Measurements from ENCODE around the gene DUSP28.

DUSP28 gene

GRCh38 chr2:240604939-240605716, 45.0 kb downstream of the DUSP28 start:
- POLR2A ChIA-PET, result no interaction called here
- CTCF ChIA-PET, result interaction anchor here (1.1 kb wide), 1 partner anchor 18 kb away, joined by 4 read pairs; no protein-coding TSS in a partner anchor

GRCh38 chr2:240605867-240606743, 45.9 kb downstream of the DUSP28 start:
- no peaks in the 10 kb centered on the region for H3K27me3 ChIP-seq (replicated peaks in 2 of 5; ENCODE audit: control insufficient read depth in 4 of 5, insufficient read depth in 5 of 5, low read length in 4 of 5)
- DNase-seq, result no peak
- 95% methylated on average over 9 of the region's 12 CpGs for WGBS (ENCODE audit: insufficient coverage)
- H3K27ac ChIP-seq (ENCODE audit: insufficient read depth in 1 of 2, low read depth in 1 of 2, low read length in 2 of 2, poor library complexity in 1 of 2, severe bottlenecking in 2 of 2), result no peak overlapping the region
- CTCF ChIA-PET, result interaction anchor here (1.1 kb wide), 1 partner anchor 19 kb away, joined by 4 read pairs; no protein-coding TSS in a partner anchor
- POLR2A ChIA-PET, result no interaction called here
- peaks cover 0 to 2% (median 0%) of the 10 kb centered on the region in 4 experiments for H3K4me1 ChIP-seq (ENCODE audit: control extremely low read depth in 1 of 4, control insufficient read depth in 4 of 4, insufficient read depth in 4 of 4, low read length in 3 of 4)
- H3K4me3 ChIP-seq (ENCODE audit: control insufficient read depth in 1 of 7, extremely low read depth in 1 of 7, insufficient read depth in 4 of 7, low read depth in 2 of 7, low read length in 6 of 7), result no peak overlapping the region
- no peaks in the 10 kb centered on the region for H3K9me3 ChIP-seq (ENCODE audit: control extremely low read depth in 1 of 5, control insufficient read depth in 4 of 5, insufficient read depth in 2 of 5, low read depth in 1 of 5, low read length in 4 of 5)
- peaks cover 0 to 9% (median 0%) of the 10 kb centered on the region in 4 experiments for H3K36me3 ChIP-seq (ENCODE audit: control insufficient read depth in 4 of 4, insufficient read depth in 4 of 4, low read length in 3 of 4)

More at GRCh38 chr2:240604939-240605716, 45.0 kb downstream of the DUSP28 start:
- no peak overlapping the region for H3K4me3 ChIP-seq (ENCODE audit: control insufficient read depth in 1 of 7, extremely low read depth in 1 of 7, insufficient read depth in 4 of 7, low read depth in 2 of 7, low read length in 6 of 7)
- H3K27me3 ChIP-seq (replicated peaks in 2 of 5; ENCODE audit: control insufficient read depth in 4 of 5, insufficient read depth in 5 of 5, low read length in 4 of 5), result no peaks in the 10 kb centered on the region
- peaks cover 0 to 12% (median 0%) of the 10 kb centered on the region in 4 experiments for H3K36me3 ChIP-seq (ENCODE audit: control insufficient read depth in 4 of 4, insufficient read depth in 4 of 4, low read length in 3 of 4)
- H3K4me1 ChIP-seq (ENCODE audit: control extremely low read depth in 1 of 4, control insufficient read depth in 4 of 4, insufficient read depth in 4 of 4, low read length in 3 of 4), result no peaks in the 10 kb centered on the region
- no peaks in the 10 kb centered on the region for H3K9me3 ChIP-seq (ENCODE audit: control extremely low read depth in 1 of 5, control insufficient read depth in 4 of 5, insufficient read depth in 2 of 5, low read depth in 1 of 5, low read length in 4 of 5)
- 97% methylated on average over 13 of the region's 19 CpGs for WGBS (ENCODE audit: insufficient coverage)
- no peak for DNase-seq
- H3K27ac ChIP-seq (ENCODE audit: insufficient read depth in 1 of 2, low read depth in 1 of 2, low read length in 2 of 2, poor library complexity in 1 of 2, severe bottlenecking in 2 of 2), result no peak overlapping the region

GRCh38 chr2:240611601-240612210, 51.5 kb downstream of the DUSP28 start:
- POLR2A ChIA-PET, result no interaction called here
- peaks cover 1 to 46% (median 24%) of the 10 kb centered on the region in 4 experiments for H3K4me1 ChIP-seq (ENCODE audit: control extremely low read depth in 1 of 4, control insufficient read depth in 4 of 4, insufficient read depth in 4 of 4, low read length in 3 of 4)
- WGBS (ENCODE audit: insufficient coverage), result 47% methylated on average over 6 of the region's 10 CpGs
- no peaks in the 10 kb centered on the region for H3K27me3 ChIP-seq (replicated peaks in 2 of 5; ENCODE audit: control insufficient read depth in 4 of 5, insufficient read depth in 5 of 5, low read length in 4 of 5)
- DNase-seq, result peak in 2 of 3 donors; percentile 83 to 86
- peak overlapping the region in 4 of 7 experiments; percentile 1 to 32 (median 13) for H3K4me3 ChIP-seq (ENCODE audit: control insufficient read depth in 1 of 7, extremely low read depth in 1 of 7, insufficient read depth in 4 of 7, low read depth in 2 of 7, low read length in 6 of 7)
- no peak overlapping the region for H3K27ac ChIP-seq (ENCODE audit: insufficient read depth in 1 of 2, low read depth in 1 of 2, low read length in 2 of 2, poor library complexity in 1 of 2, severe bottlenecking in 2 of 2)
- H3K36me3 ChIP-seq (ENCODE audit: control insufficient read depth in 4 of 4, insufficient read depth in 4 of 4, low read length in 3 of 4), result no peaks in the 10 kb centered on the region
- CTCF ChIA-PET, result interaction anchor here (2.8 kb wide), 1 partner anchor 10 kb away, joined by 13 read pairs; no protein-coding TSS in a partner anchor
- peaks cover 0 to 2% (median 0%) of the 10 kb centered on the region in 5 experiments for H3K9me3 ChIP-seq (ENCODE audit: control extremely low read depth in 1 of 5, control insufficient read depth in 4 of 5, insufficient read depth in 2 of 5, low read depth in 1 of 5, low read length in 4 of 5)

Data from common myeloid progenitor, CD34-positive (primary cell).